ENCODE data around the gene TNFAIP8L3. TPM values are rescaled to one million over a fixed set of nuclear protein-coding genes. Genes with fewer than 3 reads are reported as not detected.

Gene TNFAIP8L3
- total and polyA plus RNA-seq, 3 donors from 2014 or later = 5.1 to 17.3 (median 10.2) TPM

- no peak overlapping the region for H3K4me3 ChIP-seq
- H3K9me3 ChIP-seq = no peaks in the 10 kb centered on the region
- TF ChIP-seq POLR2A (IDR thresholded peaks at IDR 0.05) = no peak
- TF ChIP-seq CTCF (IDR thresholded peaks at IDR 0.05) = no peak
- no peaks in the 10 kb centered on the region for H3K36me3 ChIP-seq (ENCODE audit: low read depth, missing control alignments)
- H3K27me3 ChIP-seq = no peaks in the 10 kb centered on the region
- H3K4me1 ChIP-seq = peaks cover 6% of the 10 kb centered on the region
- WGBS, 2 donors = 42 to 46% methylated on average over 3 of the region's 3 CpGs
- peak; percentile 78 for DNase-seq
- intact Hi-C loops (cut with DNase I; ENCODE audit: low total_unique reads) = no loop called here
- no peak overlapping the region for H3K27ac ChIP-seq
Observed at GRCh38 chr15:51104512-51104911, 9.8 kb upstream of the TNFAIP8L3 start.

GRCh38 chr15:51103330-51103729 lies 8.6 kb upstream of the TNFAIP8L3 start:
- Histone ChIP-seq H3K36me3 (ENCODE audit: low read depth, missing control alignments) (no peaks in the 10 kb centered on the region), H3K4me3 (no peak overlapping the region), H3K9me3 (no peaks in the 10 kb centered on the region), H3K4me1 (peaks cover 4% of the 10 kb centered on the region), H3K27ac (peak overlapping the region in 1 of 2 donors; percentile 17), H3K27me3 (no peaks in the 10 kb centered on the region)
- 80 to 87% methylated on average over 1 of the region's 1 CpG for WGBS, 2 donors
- DNase-seq = no peak
- TF ChIP-seq CTCF (IDR thresholded peaks at IDR 0.05) (no peak), POLR2A (IDR thresholded peaks at IDR 0.05) (no peak)
- intact Hi-C loops (cut with DNase I; ENCODE audit: low total_unique reads) = no loop called here

- WGBS, 2 donors = 90 to 96% methylated on average over 9 of the region's 9 CpGs
Observed at GRCh38 chr15:51100785-51101489, 6.2 kb upstream of the TNFAIP8L3 start.

GRCh38 chr15:51099185-51099584 lies 4.5 kb upstream of the TNFAIP8L3 start:
- H3K9me3 ChIP-seq = no peaks in the 10 kb centered on the region
- TF ChIP-seq CTCF (IDR thresholded peaks at IDR 0.05) = no peak
- no peak for TF ChIP-seq POLR2A (IDR thresholded peaks at IDR 0.05)
- H3K27ac ChIP-seq = no peak overlapping the region
- H3K27me3 ChIP-seq = no peaks in the 10 kb centered on the region
- intact Hi-C loops (cut with DNase I; ENCODE audit: low total_unique reads) = no loop called here
- DNase-seq = no peak
- peaks cover 4% of the 10 kb centered on the region for H3K4me1 ChIP-seq
- H3K36me3 ChIP-seq (ENCODE audit: low read depth, missing control alignments) = no peaks in the 10 kb centered on the region
- no peak overlapping the region for H3K4me3 ChIP-seq

More at GRCh38 chr15:51100785-51101489, 6.2 kb upstream of the TNFAIP8L3 start:
- no peak overlapping the region for H3K27ac ChIP-seq
- H3K27me3 ChIP-seq = no peaks in the 10 kb centered on the region
- TF ChIP-seq CTCF (IDR thresholded peaks at IDR 0.05) = no peak
- no peak for TF ChIP-seq POLR2A (IDR thresholded peaks at IDR 0.05)
- DNase-seq = no peak
- intact Hi-C loops (cut with DNase I; ENCODE audit: low total_unique reads) = no loop called here
- no peak overlapping the region for H3K4me3 ChIP-seq
- H3K36me3 ChIP-seq (ENCODE audit: low read depth, missing control alignments) = no peaks in the 10 kb centered on the region
- H3K9me3 ChIP-seq = no peaks in the 10 kb centered on the region
- no peaks in the 10 kb centered on the region for H3K4me1 ChIP-seq

- no peak overlapping the region for H3K4me3 ChIP-seq
- H3K27me3 ChIP-seq = no peaks in the 10 kb centered on the region
- no peaks in the 10 kb centered on the region for H3K36me3 ChIP-seq (ENCODE audit: low read depth, missing control alignments)
- no peak for DNase-seq
- H3K9me3 ChIP-seq = no peaks in the 10 kb centered on the region
- TF ChIP-seq POLR2A (IDR thresholded peaks at IDR 0.05) (no peak), CTCF (IDR thresholded peaks at IDR 0.05) (no peak)
- 67 to 68% methylated on average over 1 of the region's 1 CpG for WGBS, 2 donors
- peaks cover 4% of the 10 kb centered on the region for H3K4me1 ChIP-seq
- intact Hi-C loops (cut with DNase I; ENCODE audit: low total_unique reads) = no loop called here
- H3K27ac ChIP-seq = no peak overlapping the region
Observed at GRCh38 chr15:51098331-51098619, 3.6 kb upstream of the TNFAIP8L3 start.
